Measurements from ENCODE around the gene USP34. TPM values are rescaled to one million over a fixed set of nuclear protein-coding genes. Genes with fewer than 3 reads are reported as not detected.
A peak's percentile ranks its signal among the peaks of the same experiment; 100 is the strongest.

Gene USP34
- total RNA-seq, 1 experiment from 2014 or later = 91.4 TPM

GRCh38 chr2:61471905-61472805 is 1.3 kb upstream of the USP34 start:
- Histone ChIP-seq H3K27me3 (ENCODE audit: control insufficient read depth, insufficient read depth, low read length) (no peaks in the 10 kb centered on the region), H3K9me3 (ENCODE audit: control insufficient read depth, insufficient read depth, low read depth, low read length) (no peaks in the 10 kb centered on the region), H3K4me1 (ENCODE audit: control insufficient read depth, insufficient read depth, low read length) (peaks cover 4% of the 10 kb centered on the region), H3K36me3 (ENCODE audit: control insufficient read depth, insufficient read depth, low read length) (no peaks in the 10 kb centered on the region; the same call in 1 of the 2 replicates), H3K4me3 (ENCODE audit: low read depth in 2 of 2, low read length in 2 of 2) (peak overlapping the region; percentile 85 to 95), H3K27ac (ENCODE audit: low read length) (peak overlapping the region; percentile 97)
- ChIA-PET POLR2A (interaction anchor here (0.6 kb wide), 1 partner anchor 112 kb away, joined by 11 read pairs; no protein-coding TSS in a partner anchor), CTCF (no interaction called here)
- DNase-seq (ENCODE audit: low read depth, low spot score) (no peak), ATAC-seq (no peak)
- TF ChIP-seq, protein P1, sequence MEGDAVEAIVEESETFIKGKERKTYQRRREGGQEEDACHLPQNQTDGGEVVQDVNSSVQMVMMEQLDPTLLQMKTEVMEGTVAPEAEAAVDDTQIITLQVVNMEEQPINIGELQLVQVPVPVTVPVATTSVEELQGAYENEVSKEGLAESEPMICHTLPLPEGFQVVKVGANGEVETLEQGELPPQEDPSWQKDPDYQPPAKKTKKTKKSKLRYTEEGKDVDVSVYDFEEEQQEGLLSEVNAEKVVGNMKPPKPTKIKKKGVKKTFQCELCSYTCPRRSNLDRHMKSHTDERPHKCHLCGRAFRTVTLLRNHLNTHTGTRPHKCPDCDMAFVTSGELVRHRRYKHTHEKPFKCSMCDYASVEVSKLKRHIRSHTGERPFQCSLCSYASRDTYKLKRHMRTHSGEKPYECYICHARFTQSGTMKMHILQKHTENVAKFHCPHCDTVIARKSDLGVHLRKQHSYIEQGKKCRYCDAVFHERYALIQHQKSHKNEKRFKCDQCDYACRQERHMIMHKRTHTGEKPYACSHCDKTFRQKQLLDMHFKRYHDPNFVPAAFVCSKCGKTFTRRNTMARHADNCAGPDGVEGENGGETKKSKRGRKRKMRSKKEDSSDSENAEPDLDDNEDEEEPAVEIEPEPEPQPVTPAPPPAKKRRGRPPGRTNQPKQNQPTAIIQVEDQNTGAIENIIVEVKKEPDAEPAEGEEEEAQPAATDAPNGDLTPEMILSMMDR (IDR thresholded peaks at IDR 0.05) = no peak
- TF ChIP-seq POLR2AphosphoS5 (IDR thresholded peaks at IDR 0.05; ENCODE audit: low read depth, low read length) (no peak), TCF7L2 (IDR thresholded peaks at IDR 0.05; ENCODE audit: low read depth, low read length) (no peak), SIN3A (IDR thresholded peaks at IDR 0.05; ENCODE audit: borderline replicate concordance, insufficient read depth, low read depth, low read length) (no peak), REST (IDR thresholded peaks at IDR 0.05; ENCODE audit: insufficient read depth in 1 of 2, low read depth in 2 of 2, low read length in 1 of 2) (no peak)
- intact Hi-C loops (cut with micrococcal nuclease; ENCODE audit: unreplicated experiment) (no loop called here), in situ Hi-C loops (cut with HindIII; ENCODE audit: low pct_unique_long_range_greater_than_20kb, low sequenced_read_pairs) (no loop called here)
- no TSS peak for BruUV-seq (replicated peaks)

- intact Hi-C loops (cut with micrococcal nuclease; ENCODE audit: unreplicated experiment) = no loop called here
- Histone ChIP-seq H3K9me3 (ENCODE audit: control insufficient read depth, insufficient read depth, low read depth, low read length) (no peaks in the 10 kb centered on the region), H3K27ac (ENCODE audit: low read length) (peak overlapping the region; percentile 95), H3K4me1 (ENCODE audit: control insufficient read depth, insufficient read depth, low read length) (peaks cover 9% of the 10 kb centered on the region), H3K36me3 (ENCODE audit: control insufficient read depth, insufficient read depth, low read length) (no peaks in the 10 kb centered on the region; the same call in 1 of the 2 replicates), H3K4me3 (ENCODE audit: low read depth in 2 of 2, low read length in 2 of 2) (peak overlapping the region; percentile 79 to 86), H3K27me3 (ENCODE audit: control insufficient read depth, insufficient read depth, low read length) (no peaks in the 10 kb centered on the region)
- TF ChIP-seq SIN3A (IDR thresholded peaks at IDR 0.05; ENCODE audit: borderline replicate concordance, insufficient read depth, low read depth, low read length) = peak; percentile 42; the same call in 1 of the 2 replicates
- TF ChIP-seq POLR2AphosphoS5 (IDR thresholded peaks at IDR 0.05; ENCODE audit: low read depth, low read length) = no peak
- in situ Hi-C loops (cut with HindIII; ENCODE audit: low pct_unique_long_range_greater_than_20kb, low sequenced_read_pairs) = no loop called here
- ChIA-PET POLR2A (interaction anchor here (0.5 kb wide), 1 partner anchor 281 kb away, joined by 8 read pairs; no protein-coding TSS in a partner anchor), CTCF (no interaction called here)
- BruUV-seq (replicated peaks) = no TSS peak
- DNase-seq (ENCODE audit: low read depth, low spot score) (no peak), ATAC-seq (peak; percentile 76)
Observed at GRCh38 chr2:61470122-61470951, 550 bp downstream of the USP34 start.
